HL-60 (cell line): ENCODE measurements around the gene PACRG.

Experiments
- DNase-seq, 2 experiments: peaks; one replicate each; pipeline ENCODE4 v3.0.0-alpha.2; 2010 to 2020; ENCODE audit warnings: low read depth in 1 of 2, low spot score in 1 of 2
- H3K27ac ChIP-seq: fragments of 250-450 bp; sonication (Bioruptor Pico); replicated peaks from 2 replicates; pipeline ENCODE4 v1.5.1; 2020; ENCODE audit warnings: mild to moderate bottlenecking, moderate library complexity
- H3K27me3 ChIP-seq: fragments of 250-450 bp; sonication (Bioruptor Pico); 2 replicates; pipeline ENCODE4 v1.5.1; 2021; ENCODE audit warnings: mild to moderate bottlenecking, moderate library complexity; ENCODE audit not compliant: insufficient read depth, poor library complexity, severe bottlenecking
- H3K4me3 ChIP-seq: replicated peaks from 2 replicates; pipeline ENCODE4 v1.5.1; 2011; ENCODE audit warnings: mild to moderate bottlenecking, control low read depth, low read length; ENCODE audit not compliant: insufficient read depth
- GABPA ChIP-seq: IDR thresholded peaks from 2 replicates; pipeline ENCODE4 v1.6.1; 2012; ENCODE audit warnings: low read depth
- POLR2AphosphoS5 ChIP-seq: IDR thresholded peaks from 2 replicates; pipeline ENCODE4 v1.6.1; 2012; ENCODE audit warnings: low read depth
- SPI1 ChIP-seq: IDR thresholded peaks from 2 replicates; pipeline ENCODE4 v1.6.1; 2012; ENCODE audit warnings: low read depth, mild to moderate bottlenecking, borderline replicate concordance
- TF ChIP-seq, protein P1 (sequence below): IDR thresholded peaks from one replicate; pipeline ENCODE4 v1.5.1; 2011; ENCODE audit warnings: low read length, control low read depth, inconsistent platforms; ENCODE audit not compliant: insufficient read depth
- TF ChIP-seq, protein P2 (sequence below): IDR thresholded peaks from 2 replicates; pipeline ENCODE4 v1.6.1; 2012; ENCODE audit warnings: low read depth; ENCODE audit not compliant: insufficient replicate concordance

PACRG gene

DNA sequence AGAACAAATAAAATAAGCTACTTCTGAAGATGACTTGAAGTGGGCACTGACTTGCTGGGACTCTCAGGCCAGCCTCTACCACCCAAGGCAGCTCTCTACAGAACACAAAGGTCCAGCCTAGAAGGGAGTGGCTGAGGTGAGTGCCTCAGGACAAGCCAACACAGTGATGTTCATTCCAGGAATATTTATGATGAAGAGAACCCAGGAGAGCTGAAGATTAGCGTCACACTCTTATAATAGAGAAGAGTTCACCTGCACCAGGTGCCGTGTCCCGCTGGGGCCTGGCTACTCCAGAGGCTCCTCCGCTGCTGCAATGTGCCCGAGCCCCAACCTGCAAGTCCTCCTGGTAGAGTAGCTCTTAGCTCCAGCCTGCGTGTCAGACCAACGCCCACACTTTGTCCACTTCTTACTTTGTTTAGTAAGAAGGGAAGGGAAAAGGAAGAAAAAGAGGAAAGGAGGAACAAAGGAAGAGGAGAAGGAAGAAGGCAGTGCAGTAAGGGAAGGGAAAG is 504.3 kb downstream of the PACRG start:
- TF ChIP-seq POLR2AphosphoS5 (no peak), SPI1 (no peak), GABPA (no peak)
- TF ChIP-seq, protein P1, sequence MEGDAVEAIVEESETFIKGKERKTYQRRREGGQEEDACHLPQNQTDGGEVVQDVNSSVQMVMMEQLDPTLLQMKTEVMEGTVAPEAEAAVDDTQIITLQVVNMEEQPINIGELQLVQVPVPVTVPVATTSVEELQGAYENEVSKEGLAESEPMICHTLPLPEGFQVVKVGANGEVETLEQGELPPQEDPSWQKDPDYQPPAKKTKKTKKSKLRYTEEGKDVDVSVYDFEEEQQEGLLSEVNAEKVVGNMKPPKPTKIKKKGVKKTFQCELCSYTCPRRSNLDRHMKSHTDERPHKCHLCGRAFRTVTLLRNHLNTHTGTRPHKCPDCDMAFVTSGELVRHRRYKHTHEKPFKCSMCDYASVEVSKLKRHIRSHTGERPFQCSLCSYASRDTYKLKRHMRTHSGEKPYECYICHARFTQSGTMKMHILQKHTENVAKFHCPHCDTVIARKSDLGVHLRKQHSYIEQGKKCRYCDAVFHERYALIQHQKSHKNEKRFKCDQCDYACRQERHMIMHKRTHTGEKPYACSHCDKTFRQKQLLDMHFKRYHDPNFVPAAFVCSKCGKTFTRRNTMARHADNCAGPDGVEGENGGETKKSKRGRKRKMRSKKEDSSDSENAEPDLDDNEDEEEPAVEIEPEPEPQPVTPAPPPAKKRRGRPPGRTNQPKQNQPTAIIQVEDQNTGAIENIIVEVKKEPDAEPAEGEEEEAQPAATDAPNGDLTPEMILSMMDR = no peak
- TF ChIP-seq, protein P2, sequence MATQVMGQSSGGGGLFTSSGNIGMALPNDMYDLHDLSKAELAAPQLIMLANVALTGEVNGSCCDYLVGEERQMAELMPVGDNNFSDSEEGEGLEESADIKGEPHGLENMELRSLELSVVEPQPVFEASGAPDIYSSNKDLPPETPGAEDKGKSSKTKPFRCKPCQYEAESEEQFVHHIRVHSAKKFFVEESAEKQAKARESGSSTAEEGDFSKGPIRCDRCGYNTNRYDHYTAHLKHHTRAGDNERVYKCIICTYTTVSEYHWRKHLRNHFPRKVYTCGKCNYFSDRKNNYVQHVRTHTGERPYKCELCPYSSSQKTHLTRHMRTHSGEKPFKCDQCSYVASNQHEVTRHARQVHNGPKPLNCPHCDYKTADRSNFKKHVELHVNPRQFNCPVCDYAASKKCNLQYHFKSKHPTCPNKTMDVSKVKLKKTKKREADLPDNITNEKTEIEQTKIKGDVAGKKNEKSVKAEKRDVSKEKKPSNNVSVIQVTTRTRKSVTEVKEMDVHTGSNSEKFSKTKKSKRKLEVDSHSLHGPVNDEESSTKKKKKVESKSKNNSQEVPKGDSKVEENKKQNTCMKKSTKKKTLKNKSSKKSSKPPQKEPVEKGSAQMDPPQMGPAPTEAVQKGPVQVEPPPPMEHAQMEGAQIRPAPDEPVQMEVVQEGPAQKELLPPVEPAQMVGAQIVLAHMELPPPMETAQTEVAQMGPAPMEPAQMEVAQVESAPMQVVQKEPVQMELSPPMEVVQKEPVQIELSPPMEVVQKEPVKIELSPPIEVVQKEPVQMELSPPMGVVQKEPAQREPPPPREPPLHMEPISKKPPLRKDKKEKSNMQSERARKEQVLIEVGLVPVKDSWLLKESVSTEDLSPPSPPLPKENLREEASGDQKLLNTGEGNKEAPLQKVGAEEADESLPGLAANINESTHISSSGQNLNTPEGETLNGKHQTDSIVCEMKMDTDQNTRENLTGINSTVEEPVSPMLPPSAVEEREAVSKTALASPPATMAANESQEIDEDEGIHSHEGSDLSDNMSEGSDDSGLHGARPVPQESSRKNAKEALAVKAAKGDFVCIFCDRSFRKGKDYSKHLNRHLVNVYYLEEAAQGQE = no peak
- H3K27me3 ChIP-seq = no peaks in the 10 kb centered on the region

DNA sequence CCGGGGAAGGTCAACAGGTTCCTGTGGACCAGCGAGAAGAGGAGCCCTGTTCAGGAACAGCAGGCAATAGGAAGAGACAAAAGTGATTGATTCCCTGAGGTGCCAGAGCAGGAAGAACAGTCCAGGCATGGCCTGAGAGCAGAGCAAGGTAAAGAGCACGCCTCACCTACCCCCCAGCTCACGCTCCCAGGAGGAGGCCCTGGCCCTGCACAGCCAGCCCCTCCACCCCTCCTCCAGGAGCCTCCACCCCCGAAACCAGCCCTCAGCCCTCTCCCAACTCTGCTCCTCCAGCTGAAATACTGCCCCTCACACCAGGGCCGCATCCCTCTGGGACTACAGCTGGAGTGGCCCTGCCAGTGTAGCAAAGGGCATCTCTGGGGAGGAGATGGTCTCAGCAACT is 504.9 kb downstream of the PACRG start:
- Histone ChIP-seq H3K4me3 (no peak overlapping the region), H3K27ac (no peak overlapping the region), H3K27me3 (no peaks in the 10 kb centered on the region)
- TF ChIP-seq, protein P2 = no peak
- TF ChIP-seq GABPA = no peak
- TF ChIP-seq, protein P1 = no peak
- TF ChIP-seq POLR2AphosphoS5 = no peak
- no peak for TF ChIP-seq SPI1
- DNase-seq = no peak

More for the DNA sequence above, 504.3 kb downstream of the PACRG start:
- Histone ChIP-seq H3K4me3 (no peak overlapping the region), H3K27ac (no peak overlapping the region)
- DNase-seq = no peak

DNA sequence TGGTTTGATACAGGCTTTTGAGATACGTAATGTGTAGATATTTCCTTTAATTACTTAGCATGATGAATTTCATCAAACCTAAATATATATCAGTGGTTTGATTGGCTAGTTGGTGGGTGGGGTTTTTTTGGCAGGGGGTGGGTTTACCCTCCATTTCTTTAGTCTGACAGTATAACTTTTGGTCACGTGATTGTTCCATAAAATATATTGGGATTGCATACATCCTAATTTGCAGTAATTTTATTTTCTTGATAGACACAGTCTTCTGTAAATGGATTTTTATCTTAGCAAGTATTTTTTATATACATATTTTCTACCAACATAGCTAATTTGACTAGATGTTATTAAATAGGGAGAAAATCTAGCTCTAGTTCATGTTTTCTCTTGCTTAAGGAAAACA is 509.3 kb downstream of the PACRG start:
- no peak for DNase-seq
- Histone ChIP-seq H3K4me3 (no peak overlapping the region), H3K27ac (no peak overlapping the region), H3K27me3 (no peaks in the 10 kb centered on the region)
- TF ChIP-seq, protein P2 = no peak
- TF ChIP-seq SPI1 = no peak
